HCT116 (cell line): Measurements from ENCODE around the gene ENOSF1. TPM values are rescaled to one million over a fixed set of nuclear protein-coding genes. Genes with fewer than 3 reads are reported as not detected.

Experiments used
- ATAC-seq: fragments of 200-7000 bp; cut with Tn5 transposase; 2 replicates; pipeline ENCODE4 v1.9.1; 2020; ENCODE audit warnings: mild to moderate bottlenecking, moderate library complexity
- BruUV-seq: library from RNA; stranded (reverse); fragments of 400-500 nt; replicated peaks from 2 replicates; lab custom pipeline; 2021; lab: Mats Ljungman, UMichigan
- CTCF ChIA-PET: fragments of 300-600 bp; sonication (Branson Sonifier 250); formaldehyde crosslinking; loops from one replicate; lab custom pipeline; 2021; ENCODE audit warnings: antibody characterized with exemption; lab: Charles Lee
- POLR2A ChIA-PET: fragments of 300-600, 350-600 bp; sonication (Branson Sonifier 250); formaldehyde crosslinking; loops from one replicate; lab custom pipeline; 2021; ENCODE audit warnings: antibody characterized with exemption; lab: Charles Lee
- RAD21 ChIA-PET, 2 experiments: fragments of 300-600 bp; sonication (Branson Sonifier 250); formaldehyde crosslinking; loops; one replicate each; lab custom pipeline; 2023; ENCODE audit warnings: low total read pairs in 2 of 2; ENCODE audit not compliant: uncharacterized antibody in 2 of 2, unreplicated experiment in 2 of 2, low non-redundant PET in 1 of 2; lab: Charles Lee
- DNase-seq: peaks from one replicate; pipeline ENCODE4 v3.0.0-alpha.2; 2010; ENCODE audit warnings: low read depth, low spot score
- H2AFZ ChIP-seq: fragments of 200-600 bp; shearing (Covaris generic), sonication (generic); 2 replicates; pipeline ENCODE4 v1.6.1; 2017; ENCODE audit warnings: low read depth, mixed run types, mixed read lengths, antibody characterized with exemption, low read length; ENCODE audit not compliant: poor library complexity, severe bottlenecking
- H3K27ac ChIP-seq: 2 replicates; pipeline ENCODE4 v1.5.1; 2012; ENCODE audit warnings: low read depth, low read length
- H3K27me3 ChIP-seq: fragments of 200-600 bp; sonication (generic); 2 replicates; pipeline ENCODE4 v1.6.1; 2016; ENCODE audit warnings: mixed run types, low read length, mixed read lengths; ENCODE audit not compliant: insufficient read depth
- H3K36me3 ChIP-seq, 2 experiments: fragments of 200-500 bp in 1 of 2; fragments of 200-600 bp in 1 of 2; sonication (Bioruptor generic) in 1 of 2; sonication (generic) in 1 of 2; 2 replicates each; pipeline versions ENCODE4 v1.5.1 to v1.6.1; 2014 to 2016; ENCODE audit warnings: low read length in 2 of 2, inconsistent platforms in 1 of 2, mixed read lengths in 1 of 2, mixed run types in 1 of 2; ENCODE audit not compliant: insufficient read depth in 2 of 2, control insufficient read depth in 1 of 2
- H3K4me1 ChIP-seq, 2 experiments: fragments of 200-600 bp in 1 of 2; sonication (generic) in 1 of 2; 2 replicates each; pipeline versions ENCODE4 v1.5.1 to v1.6.1; 2012 to 2017; ENCODE audit warnings: low read length in 2 of 2, inconsistent platforms in 1 of 2, mild to moderate bottlenecking in 1 of 2, mixed read lengths in 1 of 2, mixed run types in 1 of 2, moderate library complexity in 1 of 2; ENCODE audit not compliant: insufficient read depth in 2 of 2, control insufficient read depth in 1 of 2
- H3K4me2 ChIP-seq: fragments of 200-600 bp; sonication (generic); 2 replicates; pipeline ENCODE4 v1.6.1; 2017; ENCODE audit warnings: mixed run types, low read length, mixed read lengths
- H3K4me3 ChIP-seq, 2 experiments: fragments of 200-600 bp in 1 of 2; sonication (generic) in 1 of 2; replicated peaks in 1 of 2; 2 replicates each; pipeline ENCODE4 v1.5.1; 2011 to 2016; ENCODE audit warnings: low read length in 2 of 2, control low read depth in 1 of 2, low read depth in 1 of 2, mild to moderate bottlenecking in 1 of 2, mixed read lengths in 1 of 2, mixed run types in 1 of 2
- H3K79me2 ChIP-seq: fragments of 200-600 bp; sonication (generic); 2 replicates; pipeline ENCODE4 v1.6.1; 2017; ENCODE audit warnings: mild to moderate bottlenecking, mixed run types, low read length, moderate library complexity, mixed read lengths; ENCODE audit not compliant: insufficient read depth
- H3K9ac ChIP-seq: fragments of 200-600 bp; sonication (generic); 2 replicates; pipeline ENCODE4 v1.6.1; 2016; ENCODE audit warnings: low read length, mixed read lengths
- H3K9me2 ChIP-seq: fragments of 200-600 bp; sonication (generic), shearing (Covaris generic); 2 replicates; pipeline ENCODE4 v1.6.1; 2017; ENCODE audit warnings: mixed run types, mild to moderate bottlenecking, moderate library complexity; ENCODE audit not compliant: insufficient read depth
- H3K9me3 ChIP-seq, 2 experiments: fragments of 200-500 bp in 1 of 2; fragments of 200-600 bp in 1 of 2; sonication (Bioruptor generic) in 1 of 2; sonication (generic) in 1 of 2; 2 replicates each; pipeline ENCODE4 v1.6.1; 2014 to 2017; ENCODE audit warnings: low read length in 2 of 2, mixed read lengths in 2 of 2, inconsistent platforms in 1 of 2, low read depth in 1 of 2, mild to moderate bottlenecking in 1 of 2, mixed run types in 1 of 2, moderate library complexity in 1 of 2; ENCODE audit not compliant: control insufficient read depth in 1 of 2, insufficient read depth in 1 of 2
- H4K20me1 ChIP-seq: fragments of 200-600 bp; sonication (generic), shearing (Covaris generic); 2 replicates; pipeline ENCODE4 v1.6.1; 2017; ENCODE audit warnings: mixed run types, mild to moderate bottlenecking, moderate library complexity; ENCODE audit not compliant: insufficient read depth
- CBX3 ChIP-seq: IDR thresholded peaks from 2 replicates; pipeline ENCODE4 v1.6.1; 2012; ENCODE audit warnings: low read depth
- EGR1 ChIP-seq: IDR thresholded peaks from 2 replicates; pipeline ENCODE4 v1.6.1; 2012; ENCODE audit warnings: low read depth
- ELF1 ChIP-seq: IDR thresholded peaks from 2 replicates; pipeline ENCODE4 v1.6.1; 2012; ENCODE audit warnings: low read depth, borderline replicate concordance
- EZH2 ChIP-seq: fragments of 200-600 bp; sonication (generic); IDR thresholded peaks from 2 replicates; pipeline ENCODE4 v1.6.1; 2017; ENCODE audit warnings: antibody characterized with exemption, mixed run types
- EZH2phosphoT487 ChIP-seq: fragments of 200-600 bp; IDR thresholded peaks from 2 replicates; pipeline ENCODE4 v1.6.1; 2018; ENCODE audit warnings: antibody characterized with exemption, borderline replicate concordance
- FOSL1 ChIP-seq: IDR thresholded peaks from 2 replicates; pipeline ENCODE4 v1.6.1; 2012; ENCODE audit warnings: low read depth
- JUND ChIP-seq: IDR thresholded peaks from 2 replicates; pipeline ENCODE4 v1.6.1; 2012
- MAX ChIP-seq: IDR thresholded peaks from 2 replicates; pipeline ENCODE4 v1.6.1; 2012
- POLR2A ChIP-seq: IDR thresholded peaks from 2 replicates; pipeline ENCODE4 v1.7.0; 2011; ENCODE audit warnings: borderline replicate concordance; ENCODE audit not compliant: insufficient read depth, insufficient read length; ENCODE audit errors: extremely low read depth
- RAD21 ChIP-seq: IDR thresholded peaks from 2 replicates; pipeline ENCODE4 v1.6.1; 2012; ENCODE audit warnings: low read depth, mild to moderate bottlenecking
- SIN3A ChIP-seq: IDR thresholded peaks from 2 replicates; pipeline ENCODE4 v1.6.1; 2012; ENCODE audit warnings: low read depth
- SP1 ChIP-seq: IDR thresholded peaks from 2 replicates; pipeline ENCODE4 v1.6.1; 2012; ENCODE audit warnings: low read depth
- SRF ChIP-seq: IDR thresholded peaks from 2 replicates; pipeline ENCODE4 v1.6.1; 2012; ENCODE audit warnings: low read depth
- TCF7L2 ChIP-seq: IDR thresholded peaks from 2 replicates; pipeline ENCODE4 v1.7.0; 2011; ENCODE audit warnings: borderline replicate concordance, inconsistent platforms; ENCODE audit not compliant: insufficient read depth, insufficient read length; ENCODE audit errors: extremely low read depth
- YY1 ChIP-seq: IDR thresholded peaks from 2 replicates; pipeline ENCODE4 v1.6.1; 2011; ENCODE audit warnings: low read length, low read depth, moderate library complexity, mild to moderate bottlenecking; ENCODE audit not compliant: insufficient replicate concordance; ENCODE audit errors: extremely low read depth
- ZBTB33 ChIP-seq: IDR thresholded peaks from 2 replicates; pipeline ENCODE4 v1.6.1; 2011; ENCODE audit warnings: mild to moderate bottlenecking, low read length, moderate library complexity; ENCODE audit not compliant: insufficient replicate concordance; ENCODE audit errors: extremely low read depth
- ZFX ChIP-seq: fragments of 450-650 bp; IDR thresholded peaks from 2 replicates; pipeline ENCODE4 v1.6.1; 2017
- ZNF274 ChIP-seq: fragments of 200-500 bp; sonication (Bioruptor generic); IDR thresholded peaks from 2 replicates; pipeline ENCODE4 v1.6.1; 2014; ENCODE audit warnings: mild to moderate bottlenecking, low read depth, low read length, inconsistent platforms
- intact Hi-C: fragments of 100-400 bp; cut with micrococcal nuclease; formaldehyde crosslinking; loops from 2 replicates; pipeline ENCODE4 v1.10.0; 2022
- total RNA-seq: library from RNA; stranded (reverse); gene quantifications from one replicate; pipeline ENCODE4 v1.2.1, GENCODE V29; 2021; ENCODE audit not compliant: unreplicated experiment
- TF ChIP-seq, protein P1 (sequence below): IDR thresholded peaks from 2 replicates; pipeline ENCODE4 v1.6.1; 2012

The ENOSF1 gene
- total RNA-seq, 1 experiment from 2014 or later, result 90.0 TPM

DNA sequence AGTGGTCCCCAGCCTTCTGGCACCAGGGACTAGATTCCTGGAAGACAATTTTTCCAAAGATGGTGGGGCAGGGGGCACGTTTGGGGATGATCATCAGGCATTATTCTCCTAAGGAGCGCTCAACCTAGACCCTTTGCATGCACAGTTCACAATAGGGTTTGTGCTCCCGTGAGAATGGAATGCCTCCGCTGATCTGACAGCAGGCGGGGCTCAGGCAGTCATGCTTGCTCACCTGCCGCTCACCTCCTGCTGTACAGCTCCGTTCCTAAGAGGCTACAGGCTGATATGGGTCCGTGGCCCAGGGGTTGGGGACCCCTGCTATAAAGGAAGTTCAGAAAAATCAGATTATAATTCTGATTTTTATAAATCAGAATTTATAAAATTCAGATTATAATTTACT, 77.3 kb downstream of the ENOSF1 start:
- no peaks in the 10 kb centered on the region for H3K9me2 ChIP-seq
- no TSS peak for BruUV-seq
- no peak overlapping the region for H3K4me2 ChIP-seq
- no peak overlapping the region for H3K4me3 ChIP-seq
- ATAC-seq (no peak), DNase-seq (no peak)
- TF ChIP-seq SIN3A (no peak), EGR1 (no peak), TCF7L2 (no peak)
- TF ChIP-seq, protein P1, sequence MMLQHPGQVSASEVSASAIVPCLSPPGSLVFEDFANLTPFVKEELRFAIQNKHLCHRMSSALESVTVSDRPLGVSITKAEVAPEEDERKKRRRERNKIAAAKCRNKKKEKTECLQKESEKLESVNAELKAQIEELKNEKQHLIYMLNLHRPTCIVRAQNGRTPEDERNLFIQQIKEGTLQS, result no peak
- no peaks in the 10 kb centered on the region for H3K9me3 ChIP-seq
- CTCF ChIA-PET, result interaction anchor here (1.5 kb wide), 1 partner anchor 11 kb away, joined by 6 read pairs; no protein-coding TSS in a partner anchor
- H3K9ac ChIP-seq, result no peak overlapping the region
- peak overlapping the region; percentile 78 for H2AFZ ChIP-seq
- no peaks in the 10 kb centered on the region for H3K79me2 ChIP-seq
- intact Hi-C loops, result no loop called here
- H3K27ac ChIP-seq, result no peak overlapping the region
- H4K20me1 ChIP-seq, result no peaks in the 10 kb centered on the region
- no peaks in the 10 kb centered on the region for H3K27me3 ChIP-seq
- H3K4me1 ChIP-seq, result peaks cover 0 to 8% of the 10 kb centered on the region in 2 experiments; a peak in 1 of 4 replicates
- RAD21 ChIA-PET, result no interaction called here
- H3K36me3 ChIP-seq, result no peaks in the 10 kb centered on the region
- POLR2A ChIA-PET, result no interaction called here

- intact Hi-C loops, result no loop called here
- ChIA-PET POLR2A (no interaction called here), RAD21 (no interaction called here), CTCF (interaction anchor here (1.5 kb wide), 1 partner anchor 11 kb away, joined by 6 read pairs; no protein-coding TSS in a partner anchor)
- ATAC-seq (no peak), DNase-seq (no peak)
- TF ChIP-seq SIN3A (no peak), SRF (no peak), ZFX (no peak), EZH2phosphoT487 (no peak), ZBTB33 (no peak), MAX (no peak), YY1 (no peak), RAD21 (no peak), EZH2 (no peak), POLR2A (no peak), SP1 (no peak), EGR1 (no peak), CBX3 (no peak), ZNF274 (no peak), JUND (no peak), FOSL1 (no peak), TCF7L2 (no peak), ELF1 (no peak)
- TF ChIP-seq, protein P1, result no peak
- H3K4me3 ChIP-seq, result no peak overlapping the region
- no peak overlapping the region for H3K27ac ChIP-seq
- peaks cover 0 to 8% of the 10 kb centered on the region in 2 experiments; a peak in 1 of 4 replicates for H3K4me1 ChIP-seq
- H2AFZ ChIP-seq, result peak overlapping the region; percentile 78
- H3K9ac ChIP-seq, result no peak overlapping the region
- H3K79me2 ChIP-seq, result no peaks in the 10 kb centered on the region
- H4K20me1 ChIP-seq, result no peaks in the 10 kb centered on the region
- H3K36me3 ChIP-seq, result no peaks in the 10 kb centered on the region
- no peak overlapping the region for H3K4me2 ChIP-seq
- H3K27me3 ChIP-seq, result no peaks in the 10 kb centered on the region
- H3K9me3 ChIP-seq, result no peaks in the 10 kb centered on the region
- BruUV-seq, result no TSS peak
- H3K9me2 ChIP-seq, result no peaks in the 10 kb centered on the region
Observed at GRCh38 chr18:634551-635045, 77.8 kb downstream of the ENOSF1 start.
